LoVo (cell line): Measurements from ENCODE around the gene GUCY2F.

Experiments
- DNase-seq: peaks from one replicate; pipeline ENCODE4 v3.0.0-alpha.2; 2016; ENCODE audit warnings: low spot score

The GUCY2F gene

GRCh38 chrX:109481986-109482385 is at the start of gene GUCY2F:
Gene GUCY2F, minus strand, starts transcription at chrX:109482086. Its CDS starts 6,150 bp downstream, at chrX:109475936.
- no peak for DNase-seq

DNA sequence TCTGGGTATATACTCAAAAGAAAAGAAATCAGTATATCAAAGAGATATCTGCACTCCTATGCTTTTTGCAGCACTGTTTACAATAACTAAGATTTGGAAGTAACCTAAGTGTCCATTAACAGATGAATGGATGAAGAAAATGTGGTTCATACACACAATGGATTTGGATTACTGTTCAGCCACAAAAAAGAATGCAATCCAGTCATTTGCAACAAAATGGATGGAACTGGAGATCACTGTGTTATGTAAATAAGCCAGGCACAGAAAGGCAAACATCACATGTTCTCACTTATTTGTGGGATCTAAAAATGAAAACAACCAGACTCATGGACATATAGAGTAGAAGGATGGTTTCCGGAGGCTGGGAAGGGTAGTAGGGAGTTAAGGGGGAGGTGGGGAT is 37.1 kb upstream of the GUCY2F start:
- no peak for DNase-seq

DNA sequence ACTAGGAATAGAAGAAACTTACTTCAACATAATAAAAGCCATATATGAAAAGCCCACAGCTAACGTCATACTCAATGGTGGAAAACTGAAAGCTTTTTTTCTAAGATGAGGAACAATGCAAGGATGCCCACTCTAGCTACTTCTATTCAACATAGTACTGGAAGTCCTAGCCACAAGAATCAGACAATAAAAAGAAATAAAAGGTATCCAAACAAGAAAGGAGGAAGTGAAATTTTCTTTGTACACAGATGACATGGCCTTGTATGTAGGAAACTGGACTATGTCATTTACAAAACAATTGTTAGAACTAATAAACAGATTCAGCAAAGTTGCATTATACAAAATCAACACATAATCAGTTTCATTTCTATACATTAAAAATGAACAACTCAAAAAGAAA is 29.2 kb upstream of the GUCY2F start:
- no peak for DNase-seq

DNA sequence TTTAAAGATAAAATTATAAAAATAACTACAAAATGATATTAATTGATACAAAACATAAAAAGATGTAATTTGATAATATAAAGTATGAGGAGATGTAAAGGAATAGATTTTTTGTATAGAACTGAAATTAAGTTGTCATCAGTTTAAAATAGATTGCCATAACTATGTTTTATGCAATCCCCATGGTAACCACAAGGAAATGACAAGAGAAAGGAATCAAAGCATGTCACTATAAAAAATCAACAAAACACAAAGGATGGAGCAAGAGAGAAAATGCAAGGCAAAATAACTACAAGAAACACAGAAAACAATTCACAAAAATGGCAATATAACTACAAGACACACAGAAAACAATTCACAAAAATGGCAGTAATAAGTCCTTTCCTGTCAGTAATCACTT is 27.0 kb upstream of the GUCY2F start:
- no peak for DNase-seq

- DNase-seq, result no peak
Measured at GRCh38 chrX:109501176-109501575, 19.3 kb upstream of the GUCY2F start.

DNA sequence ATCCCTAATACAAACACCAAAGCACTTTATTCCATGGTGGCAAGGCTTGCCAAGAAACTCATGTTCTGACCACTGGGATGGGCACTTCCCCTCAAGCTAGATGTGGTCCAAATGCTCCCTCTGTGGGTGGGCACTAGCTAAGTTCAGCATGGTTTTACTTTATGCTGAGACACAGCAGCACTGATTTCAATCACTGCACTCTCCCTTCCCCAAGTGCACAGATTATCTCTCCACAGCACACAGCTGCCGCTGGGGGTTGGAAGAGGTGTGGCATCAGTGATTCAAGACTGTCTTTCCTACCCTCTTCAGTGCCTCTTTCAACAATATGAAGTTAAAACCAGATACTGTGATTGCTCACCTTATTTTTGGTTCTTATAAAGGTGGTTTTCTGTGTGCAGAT is 16.5 kb upstream of the GUCY2F start:
- DNase-seq, result no peak

- DNase-seq, result no peak
Measured at GRCh38 chrX:109489174-109489573, 7.3 kb upstream of the GUCY2F start.

DNA sequence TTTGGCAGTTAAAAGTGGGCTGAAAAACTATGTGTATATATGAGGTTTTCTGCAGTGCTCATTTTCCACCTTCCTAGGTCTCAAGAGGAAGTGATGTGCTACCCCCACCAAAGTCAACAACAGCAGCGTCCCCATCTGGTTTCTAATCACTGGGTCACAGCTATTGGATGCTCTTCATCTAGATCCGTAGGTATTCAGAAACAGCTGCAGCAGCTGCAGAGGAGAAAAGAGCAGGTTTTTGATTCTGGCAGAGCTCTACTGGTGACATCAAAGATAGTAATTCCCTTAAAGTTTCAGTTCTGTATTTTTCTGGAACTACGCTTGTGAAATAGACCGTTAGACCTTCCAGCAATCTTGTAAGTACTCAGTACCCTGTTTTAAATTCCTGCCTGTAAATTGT is 5.8 kb upstream of the GUCY2F start:
- DNase-seq, result no peak

GRCh38 chrX:109485470-109486340 is 3.8 kb upstream of the GUCY2F start:
- peak; percentile 60 for DNase-seq

DNA sequence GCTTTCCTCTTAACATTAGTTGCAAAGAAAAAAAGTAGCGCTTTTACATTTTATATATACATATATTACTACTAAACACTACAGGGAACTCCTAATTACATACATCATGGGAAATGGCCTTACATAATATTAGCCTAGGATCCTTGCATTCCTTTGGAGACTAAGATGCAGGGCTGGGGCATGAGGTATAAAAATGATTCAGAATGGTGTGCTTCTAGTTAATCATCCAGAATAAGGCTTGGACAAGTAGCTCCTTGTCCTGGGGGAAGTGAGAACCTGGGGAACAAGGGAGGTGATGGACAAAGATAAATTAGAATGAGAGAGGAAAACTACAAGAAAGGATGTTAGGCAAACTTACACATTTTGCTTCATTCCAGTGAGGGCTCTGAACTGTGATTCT is 3.0 kb upstream of the GUCY2F start:
- no peak for DNase-seq

DNA sequence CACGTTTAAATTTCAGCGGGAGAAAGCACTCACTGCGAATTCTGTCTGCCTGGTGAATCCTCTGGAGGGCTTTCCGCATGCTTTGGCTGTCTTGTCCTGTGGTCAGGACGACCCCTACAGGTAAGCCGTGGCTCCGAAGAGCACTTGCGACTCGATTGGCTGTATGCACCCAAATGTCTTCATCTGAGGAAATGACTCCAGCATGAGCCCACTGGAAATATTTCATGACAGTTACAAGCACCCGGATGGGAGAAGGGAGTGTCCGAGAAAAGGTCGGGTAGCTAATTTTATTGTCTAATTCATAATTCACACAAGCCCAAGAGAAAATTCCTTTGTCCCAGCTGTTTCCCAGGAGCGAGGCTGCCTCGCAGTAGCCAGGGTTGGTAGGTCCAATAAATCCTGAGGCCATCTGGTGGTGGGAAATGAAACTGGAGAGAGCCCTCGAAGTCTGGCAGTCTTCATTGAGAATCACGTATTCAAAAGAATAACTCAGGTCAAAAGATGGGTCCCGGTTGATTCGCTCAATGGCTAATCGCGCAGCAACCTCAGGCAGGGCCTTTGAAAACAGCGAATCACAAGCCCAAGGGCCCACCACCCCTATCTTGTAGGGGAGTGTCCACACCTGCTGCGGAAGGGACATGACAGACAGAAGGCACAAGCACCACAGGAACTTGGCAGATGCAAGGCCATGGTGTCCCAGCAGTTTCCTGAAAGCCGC is 6.6 kb downstream of the GUCY2F start:
- peak; percentile 10 for DNase-seq

- DNase-seq, result no peak
Measured at GRCh38 chrX:109472939-109473735, 8.7 kb downstream of the GUCY2F start.

DNA sequence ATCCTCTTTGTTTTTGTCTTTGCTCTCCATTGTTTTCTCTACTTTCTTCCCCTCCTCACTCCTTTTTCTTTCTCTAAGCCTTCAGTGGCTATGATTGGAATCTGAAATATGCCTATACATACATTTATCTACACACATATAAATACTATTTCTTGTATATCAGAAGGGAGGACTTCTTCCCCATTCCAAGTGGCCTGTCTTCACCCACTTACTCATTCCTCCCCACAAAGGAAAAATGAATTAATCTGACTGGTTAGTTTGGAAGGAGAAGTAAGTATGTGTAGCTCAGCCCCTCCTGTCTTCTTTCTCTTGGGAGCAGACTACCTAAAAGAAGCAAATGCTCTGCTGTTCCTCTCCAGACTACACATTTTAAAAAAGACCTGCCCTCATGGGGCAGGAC is 17.7 kb downstream of the GUCY2F start:
- no peak for DNase-seq

DNA sequence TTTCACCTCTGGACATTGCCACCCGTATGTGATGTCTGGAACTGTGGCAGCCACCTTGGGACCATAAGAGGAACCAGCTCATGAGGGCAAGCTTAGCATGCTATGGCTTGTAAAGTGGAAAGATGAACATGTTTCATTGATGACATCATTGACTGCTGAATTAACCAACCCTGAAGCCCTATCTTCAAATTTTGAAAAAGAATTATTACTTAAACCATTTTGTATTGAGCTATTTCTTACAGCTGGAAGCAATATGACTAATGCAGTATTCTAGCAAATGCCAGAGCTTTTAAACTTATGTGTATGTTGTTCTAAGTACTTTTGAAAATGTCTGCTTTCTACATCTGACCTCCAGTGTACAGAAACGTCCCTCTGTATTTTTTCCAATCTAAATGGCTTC is 18.1 kb downstream of the GUCY2F start:
- no peak for DNase-seq

DNA sequence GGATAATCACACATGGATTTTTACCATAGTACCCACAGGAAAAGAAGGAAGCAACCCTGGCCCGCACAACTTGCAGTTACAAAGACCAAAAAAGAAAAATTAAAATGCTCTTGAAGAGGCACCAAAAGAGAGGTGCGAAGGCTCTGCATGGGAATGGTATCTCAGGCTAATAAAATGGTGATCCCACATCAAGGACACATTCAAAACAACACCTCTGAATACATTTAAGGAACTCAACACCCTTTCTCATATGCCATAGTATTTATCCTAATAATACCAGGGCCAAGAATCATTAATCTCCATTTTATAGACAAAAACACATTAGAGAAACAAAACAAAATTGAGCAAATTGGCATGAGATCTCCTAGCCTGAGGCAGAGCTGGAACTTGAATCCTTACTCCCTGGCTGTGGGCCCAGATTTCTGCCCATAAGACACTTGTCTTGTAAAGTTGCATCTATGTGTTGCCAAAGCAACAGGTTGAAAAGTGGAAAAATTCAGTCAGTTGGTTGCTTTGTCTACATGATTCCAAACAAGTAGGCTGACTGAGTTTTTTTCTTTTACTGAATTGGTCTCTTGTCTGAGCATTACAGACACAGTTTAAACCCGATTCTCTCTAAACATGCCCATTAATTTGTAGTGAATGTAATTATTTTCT is 33.5 kb downstream of the GUCY2F start:
- no peak for DNase-seq

GRCh38 chrX:109441266-109441665 is 40.6 kb downstream of the GUCY2F start:
- DNase-seq, result no peak

- no peak for DNase-seq
Measured at GRCh38 chrX:109440475-109440874, 41.4 kb downstream of the GUCY2F start.

- no peak for DNase-seq
Measured at GRCh38 chrX:109409181-109409580, 72.7 kb downstream of the GUCY2F start.

GRCh38 chrX:109403922-109404321 is 78.0 kb downstream of the GUCY2F start:
- DNase-seq, result no peak

- DNase-seq, result no peak
Measured at GRCh38 chrX:109399831-109400230, 82.1 kb downstream of the GUCY2F start.

DNA sequence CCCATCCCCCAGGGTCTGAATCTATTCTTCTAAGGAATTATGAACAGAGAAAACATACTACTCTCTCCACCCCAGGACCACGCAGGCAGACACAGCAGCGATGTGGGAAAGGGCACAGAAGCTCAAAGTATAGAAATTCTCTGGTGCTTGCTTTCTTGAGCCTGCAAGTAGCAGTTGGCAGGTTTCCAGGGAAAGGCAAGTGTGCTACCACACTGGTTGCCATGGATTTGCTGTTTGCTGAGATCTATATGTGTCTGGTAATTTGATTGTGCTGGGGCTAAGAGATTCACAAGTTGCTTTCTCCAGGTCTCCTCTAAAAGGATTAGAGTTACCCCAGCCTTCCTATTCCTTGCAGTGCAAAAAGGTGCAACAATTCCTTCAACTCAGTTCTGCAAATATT is 83.1 kb downstream of the GUCY2F start:
- no peak for DNase-seq

- DNase-seq, result no peak
Measured at GRCh38 chrX:109398061-109398460, 83.8 kb downstream of the GUCY2F start.
